Caco-2 (cell line): ENCODE results near the gene GRM1. TPM values are rescaled to one million over a fixed set of nuclear protein-coding genes. Genes with fewer than 3 reads are reported as not detected.

Experiments
- BruUV-seq: library from RNA; stranded (reverse); fragments of 400-500 nt; replicated peaks from 2 replicates; lab custom pipeline; 2021; lab: Mats Ljungman, UMichigan
- CTCF ChIA-PET: fragments of 300-600 bp; sonication (Branson Sonifier 250); formaldehyde crosslinking; loops from one replicate; lab custom pipeline; 2022; ENCODE audit warnings: antibody characterized with exemption; lab: Charles Lee
- POLR2A ChIA-PET: fragments of 300-600 bp; sonication (Branson Sonifier 250); formaldehyde crosslinking; loops from one replicate; lab custom pipeline; 2022; ENCODE audit warnings: antibody characterized with exemption; lab: Charles Lee
- DNase-seq, 2 experiments: peaks; one replicate each; pipeline versions ENCODE4 v3.0.0 to v3.0.0-alpha.2; 2020 to 2022
- H3K27me3 ChIP-seq: replicated peaks from 2 replicates; pipeline ENCODE4 v1.6.0; 2011; ENCODE audit warnings: low read length; ENCODE audit not compliant: control insufficient read depth, insufficient read depth
- H3K36me3 ChIP-seq: 2 replicates; pipeline ENCODE4 v1.5.1; 2011; ENCODE audit warnings: low read length; ENCODE audit not compliant: control insufficient read depth, insufficient read depth
- H3K4me1 ChIP-seq: fragments of 250-450 bp; sonication (Bioruptor Pico); 2 replicates; pipeline ENCODE4 v1.5.1; 2020; ENCODE audit warnings: mild to moderate bottlenecking
- H3K4me3 ChIP-seq: 2 replicates; pipeline ENCODE4 v1.5.1; 2011; ENCODE audit warnings: low read depth, mild to moderate bottlenecking, control low read depth, low read length
- H3K9me3 ChIP-seq: fragments of 250-450 bp; sonication (Bioruptor Pico); 2 replicates; pipeline ENCODE4 v1.5.1; 2020; ENCODE audit warnings: mild to moderate bottlenecking, moderate library complexity
- H3K27ac Mint-ChIP-seq: one replicate; pipeline ENCODE4 v1.8.0; 2022; ENCODE audit warnings: mixed read lengths; ENCODE audit not compliant: unreplicated experiment
- H3K27me3 Mint-ChIP-seq: one replicate; pipeline ENCODE4 v1.8.0; 2022; ENCODE audit warnings: mixed read lengths; ENCODE audit not compliant: insufficient read depth, unreplicated experiment
- H3K36me3 Mint-ChIP-seq: one replicate; pipeline ENCODE4 v1.8.0; 2022; ENCODE audit warnings: mild to moderate bottlenecking, mixed read lengths; ENCODE audit not compliant: insufficient read depth, unreplicated experiment
- H3K4me1 Mint-ChIP-seq: one replicate; pipeline ENCODE4 v1.8.0; 2022; ENCODE audit warnings: low read depth, mixed read lengths; ENCODE audit not compliant: unreplicated experiment
- H3K4me3 Mint-ChIP-seq: one replicate; pipeline ENCODE4 v1.8.0; 2022; ENCODE audit warnings: mild to moderate bottlenecking, moderate library complexity, mixed read lengths; ENCODE audit not compliant: unreplicated experiment
- H3K9me3 Mint-ChIP-seq: one replicate; pipeline ENCODE4 v1.8.0; 2022; ENCODE audit warnings: mixed read lengths; ENCODE audit not compliant: unreplicated experiment
- CTCF ChIP-seq, 2 experiments: fragments of 200-600 bp in 1 of 2; IDR thresholded peaks; 1 replicate in 1 of 2; 2 replicates in 1 of 2; pipeline versions ENCODE4 v1.5.1 to v1.8.0; 2011 to 2022; ENCODE audit warnings: antibody characterized with exemption in 1 of 2, control low read depth in 1 of 2, inconsistent platforms in 1 of 2, low read depth in 1 of 2, low read length in 1 of 2, mild to moderate bottlenecking in 1 of 2, moderate library complexity in 1 of 2; ENCODE audit not compliant: insufficient read depth in 1 of 2, severe bottlenecking in 1 of 2, unreplicated experiment in 1 of 2
- intact Hi-C: fragments of 100-400 bp; cut with micrococcal nuclease; formaldehyde crosslinking; loops from one replicate; pipeline ENCODE4 v1.10.0; 2022; ENCODE audit not compliant: unreplicated experiment
- total RNA-seq: library from RNA; stranded (reverse); gene quantifications from 2 replicates; pipeline ENCODE4 v1.2.3, GENCODE V29; 2022

GRM1 gene
- total RNA-seq, 1 experiment from 2014 or later: not detected

DNA sequence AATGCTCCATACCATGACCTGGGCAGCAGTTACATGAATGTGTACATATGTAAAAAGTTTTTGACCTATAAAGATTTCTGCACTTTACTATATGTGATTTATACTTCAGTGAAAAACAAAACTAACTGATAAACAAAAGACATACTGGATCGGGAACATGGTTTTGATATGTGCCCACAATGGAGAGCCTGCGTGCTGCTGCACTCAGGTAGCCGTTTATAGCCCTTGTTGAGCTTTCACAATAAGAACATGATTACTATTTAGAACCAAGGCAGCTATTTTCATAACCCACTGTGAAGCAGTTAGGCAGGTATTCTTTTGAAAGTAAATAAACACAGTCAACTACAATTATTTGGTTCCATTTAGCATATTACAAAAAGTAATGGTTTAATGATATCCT lies 318.8 kb downstream of the GRM1 start:
- no peaks in the 10 kb centered on the region for H3K4me1 Mint-ChIP-seq
- intact Hi-C loops: no loop called here
- CTCF ChIA-PET: no interaction called here
- H3K36me3 Mint-ChIP-seq: no peaks in the 10 kb centered on the region
- H3K27ac Mint-ChIP-seq: no peak overlapping the region
- Histone ChIP-seq H3K27me3 (no peaks in the 10 kb centered on the region), H3K9me3 (no peaks in the 10 kb centered on the region), H3K4me1 (no peaks in the 10 kb centered on the region), H3K36me3 (no peaks in the 10 kb centered on the region), H3K4me3 (no peak overlapping the region)
- H3K4me3 Mint-ChIP-seq: no peak overlapping the region
- peaks cover 6% of the 10 kb centered on the region for H3K27me3 Mint-ChIP-seq
- POLR2A ChIA-PET: no interaction called here
- DNase-seq: no peak
- BruUV-seq: no TSS peak
- TF ChIP-seq CTCF (IDR thresholded peaks at IDR 0.05; ENCODE audit: insufficient read depth in 1 of 2, low read depth in 1 of 2, low read length in 1 of 2, severe bottlenecking in 1 of 2, unreplicated experiment in 1 of 2): no peak
- no peaks in the 10 kb centered on the region for H3K9me3 Mint-ChIP-seq

GRCh38 chr6:146351018-146351417 lies 322.2 kb downstream of the GRM1 start:
- Histone ChIP-seq H3K36me3 (no peaks in the 10 kb centered on the region), H3K4me1 (no peaks in the 10 kb centered on the region), H3K4me3 (no peak overlapping the region), H3K9me3 (no peaks in the 10 kb centered on the region), H3K27me3 (no peaks in the 10 kb centered on the region)
- H3K4me3 Mint-ChIP-seq: no peak overlapping the region
- H3K27ac Mint-ChIP-seq: no peak overlapping the region
- H3K4me1 Mint-ChIP-seq: no peaks in the 10 kb centered on the region
- H3K9me3 Mint-ChIP-seq: no peaks in the 10 kb centered on the region
- intact Hi-C loops: no loop called here
- ChIA-PET CTCF (no interaction called here), POLR2A (no interaction called here)
- no peak for TF ChIP-seq CTCF (IDR thresholded peaks at IDR 0.05; ENCODE audit: insufficient read depth in 1 of 2, low read depth in 1 of 2, low read length in 1 of 2, severe bottlenecking in 1 of 2, unreplicated experiment in 1 of 2)
- H3K36me3 Mint-ChIP-seq: no peaks in the 10 kb centered on the region
- BruUV-seq: no TSS peak
- DNase-seq: no peak
- peaks cover 5% of the 10 kb centered on the region for H3K27me3 Mint-ChIP-seq

DNA sequence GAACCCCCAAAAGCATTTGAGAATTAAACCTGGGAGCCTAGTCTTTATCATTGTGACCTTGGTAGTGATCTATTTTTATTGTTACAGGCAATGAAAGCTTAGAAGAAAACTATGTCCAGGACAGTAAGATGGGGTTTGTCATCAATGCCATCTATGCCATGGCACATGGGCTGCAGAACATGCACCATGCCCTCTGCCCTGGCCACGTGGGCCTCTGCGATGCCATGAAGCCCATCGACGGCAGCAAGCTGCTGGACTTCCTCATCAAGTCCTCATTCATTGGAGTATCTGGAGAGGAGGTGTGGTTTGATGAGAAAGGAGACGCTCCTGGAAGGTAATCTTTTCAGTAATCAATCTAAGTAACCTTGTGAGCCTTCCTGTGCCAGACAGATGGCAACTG lies 323.3 kb downstream of the GRM1 start:
- ChIA-PET CTCF (no interaction called here), POLR2A (no interaction called here)
- H3K27me3 Mint-ChIP-seq: peaks cover 4% of the 10 kb centered on the region
- intact Hi-C loops: no loop called here
- Histone ChIP-seq H3K27me3 (no peaks in the 10 kb centered on the region), H3K4me1 (no peaks in the 10 kb centered on the region), H3K9me3 (no peaks in the 10 kb centered on the region), H3K36me3 (no peaks in the 10 kb centered on the region), H3K4me3 (no peak overlapping the region)
- DNase-seq: no peak
- no peaks in the 10 kb centered on the region for H3K9me3 Mint-ChIP-seq
- TF ChIP-seq CTCF (IDR thresholded peaks at IDR 0.05; ENCODE audit: insufficient read depth in 1 of 2, low read depth in 1 of 2, low read length in 1 of 2, severe bottlenecking in 1 of 2, unreplicated experiment in 1 of 2): no peak
- H3K27ac Mint-ChIP-seq: no peak overlapping the region
- BruUV-seq: no TSS peak
- H3K4me1 Mint-ChIP-seq: no peaks in the 10 kb centered on the region
- H3K36me3 Mint-ChIP-seq: no peaks in the 10 kb centered on the region
- no peak overlapping the region for H3K4me3 Mint-ChIP-seq
